ENCODE measurements around the gene CTRB1.

Gene CTRB1

DNA sequence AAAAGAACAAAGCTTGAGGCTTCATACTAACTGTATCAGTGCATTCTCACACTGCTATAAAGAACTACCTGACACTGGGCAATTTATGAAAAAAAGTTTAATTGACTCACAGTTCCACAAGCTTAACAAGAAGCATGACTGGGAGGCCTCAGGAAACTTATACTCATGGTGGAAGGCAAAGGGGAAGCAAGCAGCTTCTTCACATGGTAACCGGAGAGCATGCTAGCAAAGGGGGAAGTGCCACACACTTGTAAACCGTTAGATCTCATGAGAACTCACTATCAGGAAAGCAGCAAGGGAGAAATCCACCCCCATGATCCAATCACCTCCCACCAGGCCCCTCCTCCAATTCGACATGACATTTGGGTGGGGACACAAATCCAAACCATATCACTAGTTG, 37.2 kb upstream of the CTRB1 start:
- Histone ChIP-seq H3K4me3 (ENCODE audit: low read depth, low read length) (no peak overlapping the region), H3K4me1 (no peaks in the 10 kb centered on the region), H3K27me3 (no peaks in the 10 kb centered on the region; the same call in 1 of the 2 replicates), H3K36me3 (no peaks in the 10 kb centered on the region), H3K9me3 (no peaks in the 10 kb centered on the region; the same call in 1 of the 2 replicates)
- no peak for TF ChIP-seq CTCF (IDR thresholded peaks at IDR 0.05; ENCODE audit: low read depth, low read length)
- DNase-seq: no peak

DNA sequence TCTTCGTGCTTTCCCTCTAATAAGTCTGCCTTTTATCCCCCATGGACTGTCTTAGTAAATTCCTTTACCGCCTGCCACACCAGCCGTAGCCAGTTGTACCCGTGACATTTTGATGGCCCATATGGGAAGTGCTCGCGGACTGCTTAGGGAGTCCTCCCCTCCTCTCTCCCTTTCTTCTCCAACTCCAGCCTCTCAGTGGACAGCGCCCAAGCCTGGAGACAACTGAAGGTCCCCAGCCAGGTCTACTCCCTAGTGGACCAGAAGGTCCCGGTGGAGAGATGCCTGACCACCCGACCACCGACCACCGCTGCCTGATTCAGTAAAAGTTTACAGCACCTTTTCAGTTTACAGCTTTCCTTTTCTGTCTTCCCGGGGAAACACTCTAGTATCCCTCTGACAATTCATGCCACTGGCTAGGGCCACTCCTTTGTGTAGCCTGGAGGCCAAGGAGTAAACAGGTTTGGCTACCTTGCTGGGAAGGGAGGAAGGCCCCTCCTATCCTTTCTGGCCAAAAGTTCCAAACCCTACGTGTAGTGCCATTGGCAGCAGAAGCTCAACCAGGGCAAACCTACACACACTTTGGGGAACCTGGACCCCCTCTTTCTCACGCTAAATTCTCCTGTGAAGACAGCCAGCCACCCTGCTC, 29.8 kb upstream of the CTRB1 start:
- no peak for TF ChIP-seq CTCF (IDR thresholded peaks at IDR 0.05; ENCODE audit: low read depth, low read length)
- Histone ChIP-seq H3K4me3 (ENCODE audit: low read depth, low read length) (no peak overlapping the region), H3K9me3 (no peaks in the 10 kb centered on the region), H3K4me1 (no peaks in the 10 kb centered on the region), H3K36me3 (no peaks in the 10 kb centered on the region), H3K27me3 (no peaks in the 10 kb centered on the region)
- DNase-seq: no peak

DNA sequence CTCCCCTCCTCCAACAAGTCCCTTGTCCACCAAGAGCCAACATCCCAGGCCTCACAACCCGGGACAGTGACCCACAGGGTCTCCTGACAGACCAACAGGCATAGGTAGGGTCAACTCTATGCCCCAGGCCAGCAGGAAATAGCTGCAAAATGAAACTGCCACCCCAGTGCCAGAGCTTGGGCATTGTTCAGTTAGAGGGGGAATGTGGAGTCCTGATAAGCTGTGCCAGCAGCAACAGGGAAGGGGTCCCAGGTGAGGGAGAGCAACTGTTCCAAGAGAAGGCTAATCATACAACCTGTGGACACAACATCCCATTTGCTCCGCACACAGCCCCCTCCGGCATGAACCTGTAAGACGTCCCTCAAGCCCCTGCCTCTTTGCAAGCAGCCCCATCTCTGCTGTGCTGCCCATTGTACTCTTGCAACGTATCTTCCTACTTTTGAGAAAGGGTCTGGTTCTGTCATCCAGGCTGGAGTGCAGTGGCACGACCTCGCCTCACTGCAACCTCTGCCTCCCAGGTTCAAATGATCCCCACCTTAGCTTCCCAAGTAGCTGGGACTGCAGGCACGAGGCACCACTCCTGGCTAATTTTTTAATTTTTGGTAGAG, 29.0 kb upstream of the CTRB1 start:
- H3K4me1 ChIP-seq: no peaks in the 10 kb centered on the region
- DNase-seq: no peak
- TF ChIP-seq CTCF (IDR thresholded peaks at IDR 0.05; ENCODE audit: low read depth, low read length): no peak
- H3K9me3 ChIP-seq: no peaks in the 10 kb centered on the region
- H3K4me3 ChIP-seq (ENCODE audit: low read depth, low read length): no peak overlapping the region
- H3K27me3 ChIP-seq: no peaks in the 10 kb centered on the region
- no peaks in the 10 kb centered on the region for H3K36me3 ChIP-seq

DNA sequence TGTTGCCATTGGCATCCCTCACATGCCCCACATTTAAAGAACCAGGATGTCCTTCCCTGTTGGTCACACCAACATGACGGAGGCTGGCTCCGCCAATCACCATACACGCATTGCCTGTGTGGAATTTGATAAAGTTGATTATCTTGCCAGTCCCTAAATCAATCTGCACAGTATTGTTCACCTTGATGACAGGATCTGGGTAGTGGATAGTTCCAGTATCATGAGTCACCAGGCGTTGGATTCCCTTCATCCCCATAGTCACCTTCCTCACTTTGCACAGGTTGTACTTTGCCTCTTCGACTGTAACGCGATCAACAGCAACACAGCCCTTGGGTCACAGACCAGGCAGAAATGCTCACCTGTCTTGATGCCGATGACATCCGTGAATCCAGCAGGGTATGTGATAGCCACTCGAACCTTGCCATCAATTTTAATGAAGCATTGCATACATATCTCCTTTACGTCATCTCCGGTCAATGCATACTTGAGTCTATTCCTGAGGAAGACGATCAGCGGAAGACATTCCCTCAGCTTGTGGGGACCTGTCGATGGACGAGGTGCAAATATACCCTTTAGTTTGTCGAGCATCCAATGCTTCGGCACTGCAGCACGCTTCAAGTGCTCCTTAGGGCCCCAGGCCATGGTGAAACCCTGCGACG, 26.1 kb upstream of the CTRB1 start:
- no peaks in the 10 kb centered on the region for H3K36me3 ChIP-seq
- H3K4me3 ChIP-seq (ENCODE audit: low read depth, low read length): no peak overlapping the region
- TF ChIP-seq CTCF (IDR thresholded peaks at IDR 0.05; ENCODE audit: low read depth, low read length): no peak
- no peaks in the 10 kb centered on the region for H3K27me3 ChIP-seq
- H3K9me3 ChIP-seq: no peaks in the 10 kb centered on the region
- DNase-seq: no peak
- H3K4me1 ChIP-seq: no peaks in the 10 kb centered on the region

GRCh38 chr16:75193265-75193650, 25.5 kb upstream of the CTRB1 start:
- Histone ChIP-seq H3K9me3 (no peaks in the 10 kb centered on the region), H3K4me1 (no peaks in the 10 kb centered on the region), H3K36me3 (no peaks in the 10 kb centered on the region), H3K4me3 (ENCODE audit: low read depth, low read length) (no peak overlapping the region), H3K27me3 (no peaks in the 10 kb centered on the region)
- no peak for DNase-seq
- no peak for TF ChIP-seq CTCF (IDR thresholded peaks at IDR 0.05; ENCODE audit: low read depth, low read length)

Measured in BE2C (cell line).